Peyer's patch (tissue), 4 donors: Measurements from ENCODE around the gene PARG.
"Not testable (repeated sequence)": the region's sequence is repeated elsewhere in the genome, so short reads cannot be mapped to it uniquely, and the experiment has no call there.

Source experiments
- CTCF ChIP-seq, 6 experiments: fragments of 450-650 bp in 4 of 6; fragments of 200-600 bp in 2 of 6; sonication (generic) in 1 of 6; IDR thresholded peaks; one replicate each; pipeline ENCODE4 v1.5.1; 2017 to 2019; ENCODE audit warnings: antibody characterized with exemption in 6 of 6, mild to moderate bottlenecking in 3 of 6, moderate library complexity in 1 of 6
- POLR2A ChIP-seq, 2 donors: fragments of 450-650 bp; IDR thresholded peaks; one replicate each; pipeline ENCODE4 v1.5.1; 2017; ENCODE audit warnings: antibody characterized with exemption in 2 of 2, mild to moderate bottlenecking in 2 of 2, moderate library complexity in 2 of 2

DNA sequence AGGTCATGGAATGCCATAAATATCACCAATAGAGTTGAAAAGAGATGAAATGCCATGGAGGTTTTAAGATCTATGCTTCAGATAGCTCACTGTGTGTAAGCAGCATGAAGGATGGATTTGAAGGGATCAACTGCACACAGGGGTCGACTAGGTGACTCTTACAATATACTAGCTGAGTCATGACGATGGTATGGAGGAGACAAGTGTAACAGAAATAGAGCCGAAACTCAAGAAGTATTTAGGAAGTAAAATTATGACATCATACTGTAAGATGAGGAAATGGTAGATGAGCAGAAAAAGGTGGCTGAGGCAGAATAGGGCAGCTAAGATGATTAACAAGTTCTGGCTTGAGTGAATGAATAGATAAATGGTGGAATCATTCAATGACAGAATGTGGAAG, 38.0 kb downstream of the PARG start:
- TF ChIP-seq POLR2A, CTCF (IDR thresholded peaks at IDR 0.05): not testable (repeated sequence)
